Prostate gland (tissue), 2 donors: Measurements from ENCODE around the gene SUPT3H. TPM values are rescaled to one million over a fixed set of nuclear protein-coding genes. Genes with fewer than 3 reads are reported as not detected.
"Not testable (repeated sequence)": the region's sequence is repeated elsewhere in the genome, so short reads cannot be mapped to it uniquely, and the experiment has no call there.

Experiments used
- DNase-seq: peaks from one replicate; pipeline ENCODE4 v3.0.0-alpha.2; 2019; ENCODE audit warnings: low spot score
- H3K27ac ChIP-seq, 2 donors: fragments of 200-600 bp; sonication (generic); 2 replicates each; pipeline ENCODE4 v1.5.1; 2017 to 2019
- H3K27me3 ChIP-seq: fragments of 200-600 bp; sonication (generic); replicated peaks from 2 replicates; pipeline ENCODE4 v1.5.1; 2019; ENCODE audit not compliant: insufficient read depth
- H3K36me3 ChIP-seq, 2 donors: fragments of 200-600 bp; sonication (generic); 1 replicate in 1 of 2; 2 replicates in 1 of 2; pipeline versions ENCODE4 v1.5.1 to v1.8.1; 2017 to 2019
- H3K4me1 ChIP-seq: fragments of 200-600 bp; sonication (generic); replicated peaks from 2 replicates; pipeline ENCODE4 v1.5.1; 2019
- H3K4me3 ChIP-seq, 2 donors: fragments of 200-600 bp; sonication (generic); 2 replicates each; pipeline ENCODE4 v1.5.1; 2017 to 2019
- H3K9me3 ChIP-seq: fragments of 200-600 bp; sonication (generic); 2 replicates; pipeline ENCODE4 v1.5.1; 2017
- POLR2A ChIP-seq: fragments of 450-650 bp; IDR thresholded peaks from one replicate; pipeline ENCODE4 v1.6.1; 2016; ENCODE audit warnings: antibody characterized with exemption, mild to moderate bottlenecking
- POLR2AphosphoS5 ChIP-seq: sonication (generic); formaldehyde crosslinking; IDR thresholded peaks from one replicate; pipeline ENCODE4 v1.6.1; 2017; ENCODE audit warnings: antibody characterized with exemption
- WGBS: methylation state at CpG from one replicate; pipeline ENCODE4 v1.1.5; 2018; 5-methylcytosine and 5-hydroxymethylcytosine counted together
- intact Hi-C: fragments of 100-400 bp; cut with DNase I; formaldehyde crosslinking; loops from one replicate; pipeline ENCODE4 v1.14.2; 2022
- total RNA-seq, 2 donors: library from RNA; depleted of rRNA; stranded (reverse); fragments of >200 nt; gene quantifications; one replicate each; pipeline ENCODE4 v1.1.0, GENCODE V29; 2016
- TF ChIP-seq, protein P1 (sequence below), 4 experiments: fragments of 200-600 bp in 2 of 4; fragments of 450-650 bp in 2 of 4; sonication (generic) in 2 of 4; IDR thresholded peaks; 1 replicate in 3 of 4; 2 replicates in 1 of 4; pipeline ENCODE4 v1.5.1; 2016 to 2019; ENCODE audit warnings: antibody characterized with exemption in 4 of 4, mild to moderate bottlenecking in 2 of 4, moderate library complexity in 2 of 4

The SUPT3H gene
- total RNA-seq, 2 donors from 2014 or later, result 4.6 to 13.1 TPM

DNA sequence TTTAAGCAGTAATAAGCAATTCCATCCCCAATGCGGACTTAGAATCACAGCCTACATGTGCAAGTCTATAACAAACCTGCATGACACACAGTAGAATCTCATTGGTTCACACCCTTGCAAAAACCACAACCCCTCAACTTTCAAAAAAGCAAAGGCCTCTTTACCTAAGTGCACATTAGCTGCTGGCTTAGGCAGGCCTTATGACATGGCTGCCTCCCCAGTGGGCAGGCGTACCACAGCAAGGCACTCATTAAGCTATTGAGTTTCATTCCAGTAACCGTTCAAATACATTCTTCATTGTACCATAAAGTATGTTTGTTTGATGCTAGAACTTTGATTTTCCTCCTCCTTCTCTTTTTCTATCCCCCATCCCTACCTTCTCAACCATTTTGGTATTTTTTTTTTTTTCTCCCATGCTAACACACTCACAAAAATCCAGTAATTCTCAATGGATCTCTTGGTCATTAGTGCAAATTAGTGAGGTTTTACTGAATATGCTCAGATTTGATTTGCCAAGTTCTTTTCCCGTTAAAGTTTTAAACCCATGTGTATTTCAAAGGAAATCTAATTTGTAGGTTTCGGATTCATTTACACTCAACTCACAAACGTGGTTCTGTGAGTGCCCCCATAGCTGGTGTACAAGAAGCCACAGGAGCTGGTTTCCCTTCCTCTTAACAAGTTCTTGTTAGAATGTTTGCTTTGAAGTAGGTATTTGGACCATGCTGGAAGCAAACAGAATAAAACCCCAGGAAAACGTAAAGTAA, 510.0 kb downstream of the SUPT3H start:
- no peaks in the 10 kb centered on the region for H3K9me3 ChIP-seq
- intact Hi-C loops, result no loop called here
- H3K36me3 ChIP-seq, result no peaks in the 10 kb centered on the region
- no peaks in the 10 kb centered on the region for H3K27me3 ChIP-seq
- H3K4me1 ChIP-seq, result no peaks in the 10 kb centered on the region
- WGBS, result 74% methylated on average over 7 of the region's 7 CpGs
- no peak for TF ChIP-seq POLR2A
- no peak for TF ChIP-seq POLR2AphosphoS5
- TF ChIP-seq, protein P1, sequence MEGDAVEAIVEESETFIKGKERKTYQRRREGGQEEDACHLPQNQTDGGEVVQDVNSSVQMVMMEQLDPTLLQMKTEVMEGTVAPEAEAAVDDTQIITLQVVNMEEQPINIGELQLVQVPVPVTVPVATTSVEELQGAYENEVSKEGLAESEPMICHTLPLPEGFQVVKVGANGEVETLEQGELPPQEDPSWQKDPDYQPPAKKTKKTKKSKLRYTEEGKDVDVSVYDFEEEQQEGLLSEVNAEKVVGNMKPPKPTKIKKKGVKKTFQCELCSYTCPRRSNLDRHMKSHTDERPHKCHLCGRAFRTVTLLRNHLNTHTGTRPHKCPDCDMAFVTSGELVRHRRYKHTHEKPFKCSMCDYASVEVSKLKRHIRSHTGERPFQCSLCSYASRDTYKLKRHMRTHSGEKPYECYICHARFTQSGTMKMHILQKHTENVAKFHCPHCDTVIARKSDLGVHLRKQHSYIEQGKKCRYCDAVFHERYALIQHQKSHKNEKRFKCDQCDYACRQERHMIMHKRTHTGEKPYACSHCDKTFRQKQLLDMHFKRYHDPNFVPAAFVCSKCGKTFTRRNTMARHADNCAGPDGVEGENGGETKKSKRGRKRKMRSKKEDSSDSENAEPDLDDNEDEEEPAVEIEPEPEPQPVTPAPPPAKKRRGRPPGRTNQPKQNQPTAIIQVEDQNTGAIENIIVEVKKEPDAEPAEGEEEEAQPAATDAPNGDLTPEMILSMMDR (IDR thresholded peaks at IDR 0.05), result no peak
- DNase-seq, result no peak
- no peak overlapping the region for H3K4me3 ChIP-seq
- no peak overlapping the region for H3K27ac ChIP-seq

GRCh38 chr6:44865184-44865583, 512.5 kb downstream of the SUPT3H start:
- WGBS, result 87% methylated on average over 2 of the region's 2 CpGs
- H3K4me1 ChIP-seq, H3K27ac ChIP-seq, DNase-seq, H3K9me3 ChIP-seq, H3K4me3 ChIP-seq, H3K36me3 ChIP-seq, H3K27me3 ChIP-seq, intact Hi-C loops: not testable (repeated sequence)

DNA sequence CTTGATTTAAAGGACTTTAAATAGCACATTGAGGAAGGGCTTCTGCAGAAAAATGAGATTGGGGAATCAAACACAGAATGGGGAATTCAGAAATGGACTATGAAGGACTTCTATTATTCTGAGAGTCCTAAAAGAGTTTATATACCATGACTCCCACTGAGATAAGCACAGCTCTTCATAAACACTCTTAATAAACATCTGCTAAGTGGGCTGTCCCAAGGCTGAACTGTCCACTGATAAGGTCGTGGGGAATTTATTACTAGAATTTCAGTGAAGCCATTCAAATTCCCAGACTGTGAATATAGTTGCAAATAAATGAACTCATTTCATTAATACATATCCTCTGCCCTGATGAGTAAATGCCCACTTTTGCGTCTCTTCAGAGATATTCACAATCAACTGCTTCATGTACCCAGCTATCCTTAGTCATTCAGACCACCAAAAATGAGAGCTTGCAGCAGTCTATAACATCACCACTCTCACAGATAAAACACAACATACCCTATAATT, 517.8 kb downstream of the SUPT3H start:
- no peaks in the 10 kb centered on the region for H3K9me3 ChIP-seq
- no peaks in the 10 kb centered on the region for H3K27me3 ChIP-seq
- intact Hi-C loops, result no loop called here
- TF ChIP-seq POLR2A, result no peak
- TF ChIP-seq, protein P1 (IDR thresholded peaks at IDR 0.05), result no peak
- no peak for TF ChIP-seq POLR2AphosphoS5
- 75% methylated on average over 2 of the region's 2 CpGs for WGBS
- DNase-seq, result no peak
- H3K4me1 ChIP-seq, result peaks cover 3% of the 10 kb centered on the region
- no peak overlapping the region for H3K27ac ChIP-seq
- no peaks in the 10 kb centered on the region for H3K36me3 ChIP-seq
- no peak overlapping the region for H3K4me3 ChIP-seq

DNA sequence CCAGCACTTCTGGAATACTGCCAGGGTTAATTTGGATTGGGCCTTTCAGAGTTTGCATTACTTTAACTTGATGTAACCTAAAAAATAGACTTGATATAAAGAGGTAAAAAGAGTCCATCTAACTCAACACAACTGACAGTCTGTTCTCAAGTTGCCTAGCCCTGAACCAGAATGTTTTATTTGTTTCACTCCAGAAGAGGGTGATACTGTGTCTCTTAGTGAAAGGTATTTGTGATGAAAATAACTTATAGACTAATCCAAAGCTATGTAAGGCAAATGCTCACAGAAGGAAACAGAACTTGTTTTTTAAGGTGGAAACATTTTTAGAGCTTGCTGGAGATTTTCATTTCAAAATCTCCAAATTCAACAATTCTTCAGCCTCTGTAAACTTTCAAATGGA, 518.7 kb downstream of the SUPT3H start:
- TF ChIP-seq POLR2A, result no peak
- TF ChIP-seq, protein P1 (IDR thresholded peaks at IDR 0.05), result no peak
- no peak for TF ChIP-seq POLR2AphosphoS5
- H3K9me3 ChIP-seq, result no peaks in the 10 kb centered on the region
- H3K27ac ChIP-seq, result no peak overlapping the region
- intact Hi-C loops, result no loop called here
- H3K36me3 ChIP-seq, result no peaks in the 10 kb centered on the region
- H3K27me3 ChIP-seq, result no peaks in the 10 kb centered on the region
- DNase-seq, result no peak
- H3K4me1 ChIP-seq, result peaks cover 3% of the 10 kb centered on the region
- no peak overlapping the region for H3K4me3 ChIP-seq

DNA sequence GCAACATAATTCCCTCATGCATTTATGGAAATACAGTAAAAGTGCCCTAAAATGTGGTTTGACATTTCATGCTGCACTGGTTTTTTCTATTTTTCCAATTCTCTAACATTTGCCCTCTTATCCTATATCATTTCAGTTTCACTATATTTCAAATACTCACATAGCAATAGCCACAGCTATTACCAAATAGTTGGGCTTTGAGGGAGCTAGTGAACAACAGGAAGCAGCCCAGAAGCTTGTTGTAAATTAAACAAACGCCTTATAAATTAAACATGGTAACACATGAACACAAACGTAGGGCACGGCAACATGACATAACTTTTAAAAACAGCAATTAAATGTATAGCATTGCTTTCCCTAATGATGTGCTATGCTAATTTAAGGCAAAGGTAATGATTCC, 521.3 kb downstream of the SUPT3H start:
- Histone ChIP-seq H3K36me3 (no peaks in the 10 kb centered on the region), H3K4me3 (no peak overlapping the region), H3K27me3 (no peaks in the 10 kb centered on the region), H3K27ac (no peak overlapping the region), H3K4me1 (peaks cover 3% of the 10 kb centered on the region), H3K9me3 (no peaks in the 10 kb centered on the region)
- DNase-seq, result no peak
- 40% methylated on average over 3 of the region's 3 CpGs for WGBS
- TF ChIP-seq POLR2AphosphoS5 (no peak), POLR2A (no peak)
- TF ChIP-seq, protein P1 (IDR thresholded peaks at IDR 0.05), result no peak
- intact Hi-C loops, result no loop called here
